SIG-M5 treated with dmso at 0.1 percent for 504 hours (cell line): ENCODE results near the gene ARHGEF4.

Source experiments
- DNase-seq: peaks from one replicate; lab custom pipeline; 2025; ENCODE audit not compliant: unreplicated experiment; lab: John Stamatoyannopoulos, UW

ARHGEF4 gene

GRCh38 chr2:131008967-131009366, 172.3 kb downstream of the ARHGEF4 start:
- no peak for DNase-seq

GRCh38 chr2:131009713-131010475, 173.2 kb downstream of the ARHGEF4 start:
- no peak for DNase-seq

- no peak for DNase-seq
Measured at GRCh38 chr2:131010566-131010965, 173.9 kb downstream of the ARHGEF4 start.

- DNase-seq: no peak
Measured at GRCh38 chr2:131011486-131011885, 174.8 kb downstream of the ARHGEF4 start.

- DNase-seq: no peak
Measured at GRCh38 chr2:131014141-131014540, 177.4 kb downstream of the ARHGEF4 start.

- no peak for DNase-seq
Measured at GRCh38 chr2:131015764-131016163, 179.1 kb downstream of the ARHGEF4 start.

GRCh38 chr2:131016826-131017741, 180.4 kb downstream of the ARHGEF4 start:
- DNase-seq: peak; percentile 16

GRCh38 chr2:131022731-131023130, 186.0 kb downstream of the ARHGEF4 start:
- DNase-seq: no peak

- DNase-seq: no peak
Measured at GRCh38 chr2:131023758-131024157, 187.0 kb downstream of the ARHGEF4 start.

- DNase-seq: no peak
Measured at GRCh38 chr2:131026919-131027318, 190.2 kb downstream of the ARHGEF4 start.

- no peak for DNase-seq
Measured at GRCh38 chr2:131027566-131028528, 191.1 kb downstream of the ARHGEF4 start.

GRCh38 chr2:131029812-131030211, 193.1 kb downstream of the ARHGEF4 start:
- no peak for DNase-seq

- DNase-seq: no peak
Measured at GRCh38 chr2:131030478-131030971, 193.8 kb downstream of the ARHGEF4 start.

- no peak for DNase-seq
Measured at GRCh38 chr2:131031431-131031841, 194.7 kb downstream of the ARHGEF4 start.

- DNase-seq: no peak
Measured at GRCh38 chr2:131031875-131032274, 195.2 kb downstream of the ARHGEF4 start.

- no peak for DNase-seq
Measured at GRCh38 chr2:131032393-131032836, 195.7 kb downstream of the ARHGEF4 start.

- DNase-seq: no peak
Measured at GRCh38 chr2:131033786-131034121, 197.0 kb downstream of the ARHGEF4 start.

GRCh38 chr2:131034122-131035051, 197.7 kb downstream of the ARHGEF4 start:
- DNase-seq: no peak

GRCh38 chr2:131035112-131035825, 198.6 kb downstream of the ARHGEF4 start:
- no peak for DNase-seq
